GM12873 (cell line): ENCODE measurements around the gene VSX1.

Experiments
- CTCF ChIP-seq: IDR thresholded peaks from 2 replicates; pipeline ENCODE4 v1.5.1; 2012; ENCODE audit warnings: low read depth, mild to moderate bottlenecking, moderate library complexity, low read length, control low read depth; ENCODE audit not compliant: insufficient read depth; ENCODE audit errors: missing control alignments

VSX1 gene

GRCh38 chr20:25025986-25026605 lies 55.8 kb downstream of the VSX1 start:
- no peak for TF ChIP-seq CTCF
